22Rv1 (cell line): Measurements from ENCODE around the gene BRCA1.

ENCODE experiments used
- CTCF ChIP-seq: fragments of 450-650 bp; IDR thresholded peaks from 2 replicates; pipeline ENCODE4 v1.5.1; 2017; ENCODE audit warnings: mild to moderate bottlenecking
- ZFX ChIP-seq: fragments of 450-650 bp; IDR thresholded peaks from 2 replicates; pipeline ENCODE4 v1.6.1; 2017; ENCODE audit warnings: antibody characterized with exemption, borderline replicate concordance

DNA sequence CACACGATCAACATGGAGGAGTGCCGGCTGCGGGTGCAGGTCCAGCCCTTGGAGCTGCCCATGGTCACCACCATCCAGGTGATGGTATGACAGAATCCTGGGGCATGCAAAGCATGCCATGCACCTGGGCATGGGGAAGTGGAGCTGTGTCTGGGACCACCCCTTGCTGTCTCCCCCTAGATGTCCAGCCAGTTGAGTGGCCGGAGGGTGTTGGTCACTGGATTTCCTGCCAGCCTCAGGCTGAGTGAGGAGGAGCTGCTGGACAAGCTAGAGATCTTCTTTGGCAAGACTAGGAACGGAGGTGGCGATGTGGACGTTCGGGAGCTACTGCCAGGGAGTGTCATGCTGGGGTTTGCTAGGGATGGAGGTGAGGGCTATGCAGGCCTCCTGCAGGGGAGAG, 111.9 kb downstream of the BRCA1 start:
- TF ChIP-seq CTCF, result no peak
- no peak for TF ChIP-seq ZFX
